HepG2 (cell line): ENCODE measurements around the gene STARD10. TPM values are rescaled to one million over a fixed set of nuclear protein-coding genes. Genes with fewer than 3 reads are reported as not detected.

Experiments used
- DNMT1 ChIP-seq: sonication (generic); formaldehyde crosslinking; IDR thresholded peaks from 2 replicates; pipeline ENCODE4 v1.5.1; 2020; ENCODE audit warnings: mild to moderate bottlenecking, missing genetic modification reagents
- FOXK2 ChIP-seq: fragments of 450-650 bp; IDR thresholded peaks from 2 replicates; pipeline ENCODE4 v1.6.1; 2016
- HCFC1 ChIP-seq: fragments of 150-350 bp; IDR thresholded peaks from 2 replicates; pipeline ENCODE4 v1.6.1; 2014; ENCODE audit warnings: low read depth, low read length
- HMGA1 ChIP-seq: sonication (generic); formaldehyde crosslinking; conservative IDR thresholded peaks from 2 replicates; pipeline ENCODE4 v1.4.0; 2020; ENCODE audit warnings: missing genetic modification reagents
- HNRNPLL ChIP-seq: fragments of 200-400 bp; formaldehyde crosslinking; IDR thresholded peaks from 2 replicates; pipeline ENCODE4 v1.6.1; 2017; ENCODE audit warnings: mild to moderate bottlenecking, low read depth, low read length; ENCODE audit not compliant: poor library complexity, severe bottlenecking
- HNRNPUL1 ChIP-seq: fragments of 200-400 bp; formaldehyde crosslinking; IDR thresholded peaks from 2 replicates; pipeline ENCODE4 v1.6.1; 2017; ENCODE audit warnings: low read depth, mild to moderate bottlenecking, low read length, moderate library complexity
- KDM6A ChIP-seq: IDR thresholded peaks from 2 replicates; pipeline ENCODE4 v1.6.1; 2016; ENCODE audit warnings: low read depth
- NFE2L1 ChIP-seq: sonication (generic); formaldehyde crosslinking; IDR thresholded peaks from 2 replicates; pipeline ENCODE4 v1.4.0; 2020; ENCODE audit warnings: missing genetic modification reagents, mild to moderate bottlenecking, borderline replicate concordance
- NFKB2 ChIP-seq: sonication (generic); formaldehyde crosslinking; IDR thresholded peaks from 2 replicates; pipeline ENCODE4 v1.4.0; 2020; ENCODE audit warnings: missing genetic modification reagents, borderline replicate concordance
- PITX1 ChIP-seq: sonication (generic); formaldehyde crosslinking; IDR thresholded peaks from 2 replicates; pipeline ENCODE4 v1.5.1; 2020; ENCODE audit warnings: mild to moderate bottlenecking, missing genetic modification reagents
- REXO4 ChIP-seq: sonication (generic); formaldehyde crosslinking; IDR thresholded peaks from 2 replicates; pipeline ENCODE4 v1.8.0; 2022; ENCODE audit warnings: missing genetic modification reagents, mild to moderate bottlenecking, borderline replicate concordance
- TBX3 ChIP-seq: fragments of 450-650 bp; IDR thresholded peaks from 2 replicates; pipeline ENCODE4 v1.6.1; 2017; ENCODE audit warnings: antibody characterized with exemption, mild to moderate bottlenecking, inconsistent platforms, borderline replicate concordance
- ZC3H4 ChIP-seq: sonication (generic); formaldehyde crosslinking; IDR thresholded peaks from 2 replicates; pipeline ENCODE4 v1.4.0; 2020; ENCODE audit warnings: missing genetic modification reagents, borderline replicate concordance
- ZNF12 ChIP-seq: sonication (generic); formaldehyde crosslinking; IDR thresholded peaks from 2 replicates; pipeline ENCODE4 v1.5.0; 2020; ENCODE audit warnings: missing genetic modification reagents
- ZNF256 ChIP-seq: sonication (generic); formaldehyde crosslinking; conservative IDR thresholded peaks from 2 replicates; pipeline ENCODE4 v1.4.0; 2020; ENCODE audit warnings: missing genetic modification reagents
- ZNF432 ChIP-seq: sonication (generic); formaldehyde crosslinking; IDR thresholded peaks from 2 replicates; pipeline ENCODE4 v1.5.0; 2020; ENCODE audit warnings: missing genetic modification reagents, mild to moderate bottlenecking, borderline replicate concordance
- ZNF781 ChIP-seq: sonication (generic); formaldehyde crosslinking; IDR thresholded peaks from 2 replicates; pipeline ENCODE4 v1.5.1; 2020; ENCODE audit warnings: borderline replicate concordance, mild to moderate bottlenecking, missing genetic modification reagents; ENCODE audit errors: not compliant biosample characterization
- polyA plus RNA-seq, 8 experiments: library from polyadenylated mRNA; depleted of rRNA in 3 of 8; stranded (reverse) in 7 of 8; unstranded in 1 of 8; fragments of >200 nt; fragmentation: Illumina TruSeq in 4 of 8; extraction: Trizol in 4 of 8; gene quantifications; 2 replicates each; pipeline versions ENCODE4 v1.2.1 to v1.2.3, GENCODE V29; 2011 to 2016; ENCODE audit warnings: low read depth in 4 of 8, missing spikeins in 1 of 8, mixed read lengths in 1 of 8; ENCODE audit not compliant: insufficient read depth in 1 of 8
- total RNA-seq, 5 experiments: library from RNA; depleted of rRNA; stranded (reverse); fragments of >200 nt; fragmentation: Illumina TruSeq; extraction: Trizol; gene quantifications; 2 replicates each; pipeline ENCODE4 v1.2.3, GENCODE V29; 2016; ENCODE audit warnings: low read depth in 1 of 5
- TF ChIP-seq, protein P1 (sequence below), 2 experiments: fragments of 450-650 bp in 1 of 2; sonication (generic) in 1 of 2; formaldehyde crosslinking; IDR thresholded peaks; 2 replicates each; pipeline versions ENCODE4 v1.5.0 to v1.8.0; 2020 to 2022; ENCODE audit warnings: mild to moderate bottlenecking in 1 of 2, missing genetic modification reagents in 1 of 2
- TF ChIP-seq, protein P2 (sequence below): sonication (generic); formaldehyde crosslinking; conservative IDR thresholded peaks from 2 replicates; pipeline ENCODE4 v1.4.0; 2020; ENCODE audit warnings: missing genetic modification reagents
- TF ChIP-seq, protein P3 (sequence below): fragments of 450-650 bp; IDR thresholded peaks from 2 replicates; pipeline ENCODE4 v1.6.1; 2017
- TF ChIP-seq, protein P4 (sequence below): sonication (generic); formaldehyde crosslinking; IDR thresholded peaks from 2 replicates; pipeline ENCODE4 v1.5.1; 2020; ENCODE audit warnings: mild to moderate bottlenecking, missing genetic modification reagents, moderate library complexity
- TF ChIP-seq, protein P5 (sequence below): sonication (generic); formaldehyde crosslinking; IDR thresholded peaks from 2 replicates; pipeline ENCODE4 v1.4.0; 2020; ENCODE audit warnings: missing genetic modification reagents, borderline replicate concordance

STARD10 gene
- total and polyA plus RNA-seq, 2 of the 13 experiments (the other 11 are each of a cell fraction or from before 2014, with no cell fraction given), result 260 to 341 TPM

DNA sequence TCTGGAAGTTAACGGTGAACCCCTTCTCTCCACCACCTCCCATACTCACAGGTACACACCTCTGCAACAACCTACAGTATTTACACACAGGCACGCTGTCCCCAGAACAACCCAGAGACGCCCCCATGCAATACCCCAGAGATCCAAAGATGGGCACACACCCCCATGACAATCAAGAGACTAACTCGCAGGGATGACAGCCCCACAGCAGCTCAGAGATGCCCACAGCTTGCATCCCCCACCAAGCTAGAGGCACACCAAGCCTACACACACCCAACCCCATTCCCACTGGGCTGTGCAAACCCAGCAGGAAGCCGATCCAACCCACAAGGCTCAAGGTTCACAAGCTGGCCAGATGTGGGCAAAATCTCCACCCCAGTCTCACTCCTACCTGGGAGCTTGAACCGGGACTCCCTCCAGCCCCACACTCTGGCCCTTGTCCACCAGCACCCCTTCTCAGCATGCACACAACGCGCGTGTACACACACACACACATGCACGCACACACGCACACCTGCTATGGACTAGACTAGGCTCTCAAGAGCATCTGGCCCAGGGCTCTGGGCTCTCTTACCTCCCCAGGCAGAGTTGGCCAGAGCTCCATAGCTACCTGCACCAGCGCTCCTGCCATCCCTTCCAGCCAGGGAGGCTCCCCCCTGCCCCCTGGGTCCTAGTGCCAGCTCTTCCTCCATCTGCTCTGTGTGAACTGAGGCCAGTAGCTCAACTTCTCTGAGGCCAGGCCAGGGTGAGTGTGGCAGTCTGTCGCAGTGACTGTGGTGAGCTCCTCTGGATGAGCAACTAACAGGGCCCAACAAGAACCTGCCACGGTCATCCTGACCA lies 11.5 kb downstream of the STARD10 start (continued):
- no peak for TF ChIP-seq TBX3
- no peak; the same call in 1 of the 2 replicates for TF ChIP-seq NFKB2 (CRISPR knock-in tag)
- TF ChIP-seq PITX1 (CRISPR knock-in tag), result peak; percentile 75
- TF ChIP-seq, protein P1, sequence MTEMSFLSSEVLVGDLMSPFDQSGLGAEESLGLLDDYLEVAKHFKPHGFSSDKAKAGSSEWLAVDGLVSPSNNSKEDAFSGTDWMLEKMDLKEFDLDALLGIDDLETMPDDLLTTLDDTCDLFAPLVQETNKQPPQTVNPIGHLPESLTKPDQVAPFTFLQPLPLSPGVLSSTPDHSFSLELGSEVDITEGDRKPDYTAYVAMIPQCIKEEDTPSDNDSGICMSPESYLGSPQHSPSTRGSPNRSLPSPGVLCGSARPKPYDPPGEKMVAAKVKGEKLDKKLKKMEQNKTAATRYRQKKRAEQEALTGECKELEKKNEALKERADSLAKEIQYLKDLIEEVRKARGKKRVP (CRISPR knock-in tag; IDR thresholded peaks at IDR 0.05), result no peak
- TF ChIP-seq FOXK2, result no peak
- no peak for TF ChIP-seq ZNF781 (CRISPR knock-in tag)
- peak; percentile 67 for TF ChIP-seq HNRNPLL
- no peak for TF ChIP-seq HNRNPUL1
- no peak for TF ChIP-seq NFE2L1 (CRISPR knock-in tag)
- TF ChIP-seq ZNF256 (CRISPR knock-in tag), result no peak
- 0 out of 2 replicates have a peak, but pooled peaks have one; percentile 46 for TF ChIP-seq ZC3H4 (CRISPR knock-in tag)
- TF ChIP-seq, protein P2, sequence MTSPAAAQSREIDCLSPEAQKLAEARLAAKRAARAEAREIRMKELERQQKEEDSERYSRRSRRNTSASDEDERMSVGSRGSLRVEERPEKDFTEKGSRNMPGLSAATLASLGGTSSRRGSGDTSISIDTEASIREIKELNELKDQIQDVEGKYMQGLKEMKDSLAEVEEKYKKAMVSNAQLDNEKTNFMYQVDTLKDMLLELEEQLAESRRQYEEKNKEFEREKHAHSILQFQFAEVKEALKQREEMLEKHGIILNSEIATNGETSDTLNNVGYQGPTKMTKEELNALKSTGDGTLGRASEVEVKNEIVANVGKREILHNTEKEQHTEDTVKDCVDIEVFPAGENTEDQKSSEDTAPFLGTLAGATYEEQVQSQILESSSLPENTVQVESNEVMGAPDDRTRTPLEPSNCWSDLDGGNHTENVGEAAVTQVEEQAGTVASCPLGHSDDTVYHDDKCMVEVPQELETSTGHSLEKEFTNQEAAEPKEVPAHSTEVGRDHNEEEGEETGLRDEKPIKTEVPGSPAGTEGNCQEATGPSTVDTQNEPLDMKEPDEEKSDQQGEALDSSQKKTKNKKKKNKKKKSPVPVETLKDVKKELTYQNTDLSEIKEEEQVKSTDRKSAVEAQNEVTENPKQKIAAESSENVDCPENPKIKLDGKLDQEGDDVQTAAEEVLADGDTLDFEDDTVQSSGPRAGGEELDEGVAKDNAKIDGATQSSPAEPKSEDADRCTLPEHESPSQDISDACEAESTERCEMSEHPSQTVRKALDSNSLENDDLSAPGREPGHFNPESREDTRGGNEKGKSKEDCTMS (CRISPR knock-in tag), result no peak
- TF ChIP-seq, protein P3, sequence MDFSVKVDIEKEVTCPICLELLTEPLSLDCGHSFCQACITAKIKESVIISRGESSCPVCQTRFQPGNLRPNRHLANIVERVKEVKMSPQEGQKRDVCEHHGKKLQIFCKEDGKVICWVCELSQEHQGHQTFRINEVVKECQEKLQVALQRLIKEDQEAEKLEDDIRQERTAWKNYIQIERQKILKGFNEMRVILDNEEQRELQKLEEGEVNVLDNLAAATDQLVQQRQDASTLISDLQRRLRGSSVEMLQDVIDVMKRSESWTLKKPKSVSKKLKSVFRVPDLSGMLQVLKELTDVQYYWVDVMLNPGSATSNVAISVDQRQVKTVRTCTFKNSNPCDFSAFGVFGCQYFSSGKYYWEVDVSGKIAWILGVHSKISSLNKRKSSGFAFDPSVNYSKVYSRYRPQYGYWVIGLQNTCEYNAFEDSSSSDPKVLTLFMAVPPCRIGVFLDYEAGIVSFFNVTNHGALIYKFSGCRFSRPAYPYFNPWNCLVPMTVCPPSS, result no peak
- TF ChIP-seq, protein P4, sequence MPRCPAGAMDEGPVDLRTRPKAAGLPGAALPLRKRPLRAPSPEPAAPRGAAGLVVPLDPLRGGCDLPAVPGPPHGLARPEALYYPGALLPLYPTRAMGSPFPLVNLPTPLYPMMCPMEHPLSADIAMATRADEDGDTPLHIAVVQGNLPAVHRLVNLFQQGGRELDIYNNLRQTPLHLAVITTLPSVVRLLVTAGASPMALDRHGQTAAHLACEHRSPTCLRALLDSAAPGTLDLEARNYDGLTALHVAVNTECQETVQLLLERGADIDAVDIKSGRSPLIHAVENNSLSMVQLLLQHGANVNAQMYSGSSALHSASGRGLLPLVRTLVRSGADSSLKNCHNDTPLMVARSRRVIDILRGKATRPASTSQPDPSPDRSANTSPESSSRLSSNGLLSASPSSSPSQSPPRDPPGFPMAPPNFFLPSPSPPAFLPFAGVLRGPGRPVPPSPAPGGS (CRISPR knock-in tag), result 0 out of 2 replicates have a peak, but pooled peaks have one; percentile 29
- TF ChIP-seq HMGA1 (CRISPR knock-in tag), result no peak
- TF ChIP-seq ZNF12, result no peak
- no peak for TF ChIP-seq HCFC1
- no peak for TF ChIP-seq KDM6A (CRISPR knock-in tag)
- no peak; the same call in 1 of the 2 replicates for TF ChIP-seq DNMT1 (CRISPR knock-in tag)
- no peak for TF ChIP-seq REXO4 (CRISPR knock-in tag)
- TF ChIP-seq, protein P5, sequence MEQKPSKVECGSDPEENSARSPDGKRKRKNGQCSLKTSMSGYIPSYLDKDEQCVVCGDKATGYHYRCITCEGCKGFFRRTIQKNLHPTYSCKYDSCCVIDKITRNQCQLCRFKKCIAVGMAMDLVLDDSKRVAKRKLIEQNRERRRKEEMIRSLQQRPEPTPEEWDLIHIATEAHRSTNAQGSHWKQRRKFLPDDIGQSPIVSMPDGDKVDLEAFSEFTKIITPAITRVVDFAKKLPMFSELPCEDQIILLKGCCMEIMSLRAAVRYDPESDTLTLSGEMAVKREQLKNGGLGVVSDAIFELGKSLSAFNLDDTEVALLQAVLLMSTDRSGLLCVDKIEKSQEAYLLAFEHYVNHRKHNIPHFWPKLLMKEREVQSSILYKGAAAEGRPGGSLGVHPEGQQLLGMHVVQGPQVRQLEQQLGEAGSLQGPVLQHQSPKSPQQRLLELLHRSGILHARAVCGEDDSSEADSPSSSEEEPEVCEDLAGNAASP (CRISPR knock-in tag), result no peak
- no peak for TF ChIP-seq ZNF432
